Measurements from ENCODE around the gene SPIRE1.
"Not testable (repeated sequence)": the region's sequence is repeated elsewhere in the genome, so short reads cannot be mapped to it uniquely, and the experiment has no call there.

The SPIRE1 gene

GRCh38 chr18:12441475-12442034 lies 216.4 kb downstream of the SPIRE1 start:
- no peak for DNase-seq

- DNase-seq = no peak
Measured at GRCh38 chr18:12438257-12438656, 219.7 kb downstream of the SPIRE1 start.

DNA sequence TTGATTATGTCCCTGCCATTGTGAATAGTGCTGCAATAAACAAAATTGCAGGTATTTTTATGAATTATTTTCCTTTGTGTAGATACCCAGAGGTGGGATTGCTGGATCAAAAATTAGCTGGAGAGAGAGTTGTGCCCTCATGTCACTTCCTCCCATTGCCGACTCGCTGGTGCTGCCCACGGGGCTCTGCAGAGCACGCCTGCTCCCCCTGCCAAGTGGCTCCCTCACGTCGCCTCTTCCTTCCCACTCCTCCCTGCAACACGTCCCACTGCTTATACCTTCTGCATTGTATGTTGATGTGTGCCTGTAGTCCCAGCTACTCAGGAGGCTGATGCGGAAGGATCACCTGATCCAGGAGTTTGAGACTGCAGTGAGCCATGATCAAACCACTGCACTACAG lies 222.0 kb downstream of the SPIRE1 start:
- DNase-seq = no peak

GRCh38 chr18:12434541-12434929 lies 223.4 kb downstream of the SPIRE1 start:
- DNase-seq = no peak

GRCh38 chr18:12433829-12434540 lies 223.9 kb downstream of the SPIRE1 start:
- no peak for DNase-seq

DNA sequence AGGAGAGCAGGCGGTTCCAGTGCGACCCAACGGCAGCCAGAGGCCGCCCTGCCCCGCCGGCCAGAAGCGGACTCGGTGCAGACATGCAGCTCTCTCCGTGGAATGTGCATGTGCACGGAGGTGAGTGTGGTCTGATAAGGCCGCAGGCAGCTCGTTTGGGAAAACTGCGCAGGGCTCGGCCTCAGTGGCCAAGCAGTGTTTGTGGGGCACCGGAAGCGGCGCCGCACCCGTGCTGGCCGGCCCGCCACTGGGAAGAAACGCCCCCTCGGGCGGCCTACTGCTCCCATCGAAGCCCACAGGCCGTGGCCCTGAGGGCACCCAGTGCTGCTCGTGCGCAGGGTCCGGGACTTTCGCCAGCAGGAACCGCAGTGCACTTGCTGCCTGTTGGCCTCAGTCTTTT lies 225.0 kb downstream of the SPIRE1 start:
- DNase-seq = no peak

DNA sequence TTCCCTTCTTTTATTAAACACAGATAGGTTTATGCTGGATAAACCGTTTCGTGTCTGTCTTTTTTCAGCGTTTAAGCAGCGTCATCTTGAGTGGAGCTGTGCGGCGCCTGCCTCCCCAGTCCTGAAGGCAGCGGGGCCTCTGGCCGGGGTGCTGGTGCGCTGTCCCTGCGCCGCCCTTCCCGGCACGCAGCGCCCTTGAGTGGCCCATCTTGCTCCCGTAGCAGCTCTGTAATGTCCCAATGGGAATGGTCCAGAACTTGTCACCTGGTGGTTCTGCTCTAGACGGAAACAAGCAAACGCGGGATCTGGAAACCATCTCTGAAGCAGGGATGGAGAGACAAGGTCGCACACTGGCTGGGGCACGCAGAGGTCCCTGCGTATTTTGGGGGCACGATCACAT lies 225.7 kb downstream of the SPIRE1 start:
- DNase-seq = no peak

- no peak for DNase-seq
Measured at GRCh38 chr18:12431561-12431960, 226.3 kb downstream of the SPIRE1 start.

- DNase-seq = no peak
Measured at GRCh38 chr18:12430137-12430990, 227.5 kb downstream of the SPIRE1 start.

GRCh38 chr18:12429556-12429955 lies 228.4 kb downstream of the SPIRE1 start:
- no peak for DNase-seq

DNA sequence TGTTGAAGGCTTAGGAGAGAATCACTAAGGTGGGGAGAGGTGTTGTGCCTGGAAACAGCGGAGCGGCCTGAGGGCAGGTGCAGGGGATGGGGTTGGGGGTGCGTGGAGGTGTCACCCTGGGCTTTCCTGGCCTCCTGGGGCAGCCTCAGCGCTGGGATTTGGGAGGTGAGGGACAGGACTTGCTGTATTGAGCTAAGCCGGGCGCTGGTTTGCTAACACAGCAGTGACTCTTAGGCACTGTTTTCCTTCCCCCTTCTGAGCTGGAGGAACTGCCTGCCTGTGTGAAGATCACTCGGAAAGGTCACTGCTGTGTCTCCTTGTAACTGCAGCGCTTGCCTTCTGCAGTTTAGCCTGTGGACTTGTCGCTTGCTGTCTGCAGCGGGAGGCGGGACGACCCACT lies 229.0 kb downstream of the SPIRE1 start:
- DNase-seq = no peak

DNA sequence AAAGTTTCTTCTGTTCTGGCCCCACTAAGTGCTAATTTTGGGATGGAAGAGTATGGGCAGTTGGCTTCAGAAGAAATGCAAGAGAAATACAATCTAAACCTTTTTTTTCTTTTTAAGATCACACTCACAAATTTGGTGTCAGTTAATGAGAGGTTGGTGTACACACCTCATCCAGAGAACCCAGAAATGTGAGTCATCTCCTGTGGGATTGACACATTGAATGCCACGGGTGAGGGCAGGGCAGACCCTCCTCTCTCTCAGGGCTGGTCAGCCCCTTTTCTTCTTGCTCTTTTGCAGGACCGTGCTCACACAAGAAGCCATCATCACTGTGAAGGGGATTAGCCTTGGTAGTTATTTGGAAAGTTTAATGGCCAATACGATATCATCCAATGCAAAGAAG lies 231.0 kb downstream of the SPIRE1 start:
- DNase-seq = no peak

GRCh38 chr18:12424252-12424651 lies 233.7 kb downstream of the SPIRE1 start:
- DNase-seq = no peak

DNA sequence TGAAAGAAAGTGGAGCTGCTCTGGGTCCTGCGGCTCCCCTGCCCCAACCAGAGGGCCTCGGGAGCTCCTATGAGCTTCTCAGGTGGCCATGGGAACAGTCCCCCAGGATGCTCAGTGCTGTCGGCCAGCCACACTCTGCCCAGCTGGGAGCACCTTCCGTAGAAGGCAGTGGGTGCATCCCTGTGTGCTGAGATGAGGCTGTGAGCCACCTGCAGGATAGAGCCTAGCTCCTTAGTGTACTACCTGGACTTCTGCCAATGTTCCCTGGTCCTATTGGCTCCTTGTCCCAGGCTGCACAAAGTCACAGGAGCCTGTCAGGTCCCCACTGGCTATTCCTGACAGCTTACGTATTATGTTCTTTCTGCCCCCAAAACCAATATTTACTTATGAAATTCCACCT lies 234.1 kb downstream of the SPIRE1 start:
- DNase-seq = no peak

- DNase-seq = no peak
Measured at GRCh38 chr18:12423393-12423792, 234.5 kb downstream of the SPIRE1 start.

GRCh38 chr18:12422936-12423335 lies 235.0 kb downstream of the SPIRE1 start:
- peak; percentile 36 to 63 for DNase-seq

- no peak for DNase-seq
Measured at GRCh38 chr18:12421732-12422131, 236.2 kb downstream of the SPIRE1 start.

GRCh38 chr18:12420821-12421421 lies 237.0 kb downstream of the SPIRE1 start:
- peak; percentile 61 to 69 for DNase-seq

DNA sequence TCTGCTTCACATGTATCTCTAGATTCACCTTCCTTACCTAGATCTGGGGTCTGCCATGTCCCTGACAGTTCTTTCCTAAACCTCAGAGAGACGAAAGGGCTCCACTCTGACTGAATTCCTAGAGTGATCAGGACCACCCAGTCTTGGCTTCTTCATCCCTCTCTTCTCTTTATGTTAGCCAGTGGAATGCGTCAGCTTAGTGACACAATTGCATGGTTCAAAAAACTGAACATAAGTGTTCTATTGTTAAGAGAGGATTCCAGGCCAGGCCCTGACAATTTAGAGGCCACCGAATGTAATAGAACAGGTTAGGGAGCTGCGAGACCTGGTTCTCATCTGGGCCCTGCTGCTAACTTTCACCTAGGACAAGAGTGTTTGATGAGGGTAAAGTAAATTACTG lies 240.2 kb downstream of the SPIRE1 start:
- no peak for DNase-seq

DNA sequence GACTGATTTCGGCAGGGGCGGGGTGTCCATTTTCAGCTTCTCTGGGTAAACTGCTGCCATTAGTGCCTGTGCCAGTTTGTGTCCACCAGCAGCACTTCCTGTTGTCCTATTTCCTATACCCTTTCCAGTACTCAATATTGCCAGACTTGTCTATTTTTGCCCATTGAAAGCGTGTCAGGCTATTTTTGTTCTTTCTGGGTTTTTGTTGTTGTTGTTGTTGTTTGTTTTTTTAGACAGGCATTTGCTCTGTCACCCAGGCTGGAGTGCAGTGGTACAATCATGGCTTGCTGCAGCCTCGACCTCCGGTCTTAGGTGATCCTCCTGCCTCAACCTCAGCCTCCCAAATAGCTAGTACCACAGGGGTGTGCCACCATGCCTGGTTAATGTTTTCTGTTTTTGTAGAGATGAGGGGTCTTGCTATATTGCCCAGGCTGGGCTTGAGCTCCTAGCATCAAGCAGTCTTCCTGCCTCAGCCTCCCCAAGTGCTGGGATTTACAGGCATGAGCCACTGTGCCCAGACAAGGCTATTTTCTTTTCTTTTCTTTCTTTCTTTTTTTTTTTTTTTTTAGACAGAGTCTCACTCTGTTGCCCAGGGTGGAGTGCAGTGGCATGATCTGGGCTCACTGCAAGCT lies 241.7 kb downstream of the SPIRE1 start:
- DNase-seq = no peak

- DNase-seq = no peak
Measured at GRCh38 chr18:12411456-12411855, 246.5 kb downstream of the SPIRE1 start.

DNA sequence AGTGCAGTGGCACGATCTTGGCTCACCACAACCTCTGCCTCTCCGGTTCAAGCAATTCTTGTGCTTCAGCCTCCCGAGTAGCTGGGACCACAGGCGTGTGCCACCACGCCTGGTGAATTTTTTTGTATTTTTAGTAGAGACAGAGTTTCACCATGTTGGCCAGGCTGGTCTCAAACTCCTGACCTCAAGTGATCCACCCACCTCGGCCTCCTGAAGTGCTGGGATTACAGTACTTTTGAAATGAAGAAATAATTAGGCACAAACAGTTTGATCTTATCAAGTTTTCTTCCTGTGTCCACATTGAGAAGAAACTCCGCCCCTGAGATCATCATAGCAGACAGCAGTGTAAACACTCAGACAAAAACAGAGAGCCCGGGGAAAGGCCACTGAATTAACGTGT lies 247.2 kb downstream of the SPIRE1 start:
- DNase-seq = not testable (repeated sequence)

DNA sequence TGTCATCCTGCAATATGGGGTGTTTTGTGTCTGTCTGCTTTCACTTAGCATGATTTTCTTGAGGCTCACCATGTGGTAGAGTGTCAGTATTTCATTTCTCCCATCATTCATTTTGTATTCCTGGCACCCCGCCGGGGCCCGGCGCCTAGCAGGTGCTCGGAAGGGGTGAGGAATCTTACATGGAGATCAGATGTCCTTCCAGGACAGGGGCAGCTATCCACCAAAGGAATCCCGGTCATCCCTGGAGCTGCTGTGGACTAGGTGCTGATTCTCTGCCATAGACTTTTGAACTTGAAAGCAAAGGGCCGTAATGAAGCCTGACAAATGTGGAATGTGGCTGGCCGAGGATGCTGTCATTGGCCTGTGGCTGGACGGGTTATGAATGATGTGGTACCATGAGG lies 247.8 kb downstream of the SPIRE1 start:
- DNase-seq = no peak

All from Kasumi-1 (cell line).